ENCODE results near the gene LRP1B. TPM values are rescaled to one million over a fixed set of nuclear protein-coding genes. Genes with fewer than 3 reads are reported as not detected.

The LRP1B gene
- total and polyA plus RNA-seq, 2 of the 8 experiments (the other 6 are each of a cell fraction or from before 2014, with no cell fraction given), result 0.03 TPM; not detected in 1

- no peaks in the 10 kb centered on the region for H3K36me3 ChIP-seq (ENCODE audit: control insufficient read depth in 2 of 4, insufficient read depth in 4 of 4, low read length in 3 of 4)
- no peaks in the 10 kb centered on the region for H3K9me3 ChIP-seq (ENCODE audit: insufficient read depth in 2 of 2, low read depth in 1 of 2, low read length in 1 of 2)
- POLR2A ChIA-PET (ENCODE audit: partially characterized antibody), result no interaction called here
- no peak for DNase-seq (ENCODE audit: low read depth in 1 of 2, low spot score in 2 of 2)
- FAIRE-seq, result no peak
- no peak overlapping the region for H2BK120ac ChIP-seq (replicated peaks; ENCODE audit: low read depth, low read length)
- H3K9ac ChIP-seq (replicated peaks in 1 of 4; ENCODE audit: extremely low read depth in 1 of 4, low read depth in 3 of 4, low read length in 3 of 4), result no peak overlapping the region
- no peak overlapping the region for H2BK15ac ChIP-seq (ENCODE audit: low read length)
- H4K91ac ChIP-seq (replicated peaks; ENCODE audit: insufficient read length, low read length), result no peak overlapping the region
- H4K5ac ChIP-seq (ENCODE audit: insufficient read length, low read depth, low read length), result no peak overlapping the region
- no peak overlapping the region for H3K27ac ChIP-seq (ENCODE audit: low read depth, low read length)
- no peak overlapping the region for H2AK5ac ChIP-seq (ENCODE audit: low read depth, low read length)
- no peaks in the 10 kb centered on the region for H3K79me1 ChIP-seq (ENCODE audit: low read depth, low read length)
- no peak overlapping the region for H2AFZ ChIP-seq (ENCODE audit: low read length)
- H2BK20ac ChIP-seq (ENCODE audit: low read length), result no peak overlapping the region
- no peak overlapping the region for H3K18ac ChIP-seq (ENCODE audit: extremely low read depth, low read length)
- H2BK12ac ChIP-seq (ENCODE audit: low read depth, low read length), result no peak overlapping the region
- no peaks in the 10 kb centered on the region for H3K79me2 ChIP-seq (ENCODE audit: control insufficient read depth in 1 of 2, insufficient read depth in 2 of 2, low read length in 2 of 2)
- H4K8ac ChIP-seq (ENCODE audit: extremely low read depth, insufficient read depth, low read length), result no peak overlapping the region
- H3K23me2 ChIP-seq (ENCODE audit: low read depth, low read length), result no peaks in the 10 kb centered on the region
- CTCF ChIA-PET (ENCODE audit: partially characterized antibody), result interaction anchor here (0.6 kb wide), 1 partner anchor 12 kb away, joined by 3 read pairs; no protein-coding TSS in a partner anchor
- H3K56ac ChIP-seq (replicated peaks; ENCODE audit: insufficient read length, low read depth, low read length), result no peak overlapping the region
- H3K14ac ChIP-seq (ENCODE audit: insufficient read length), result no peak overlapping the region
- H3K4me1 ChIP-seq (replicated peaks in 1 of 4; ENCODE audit: control insufficient read depth in 3 of 4, insufficient read depth in 4 of 4, low read length in 3 of 4), result no peaks in the 10 kb centered on the region
- WGBS, 2 experiments (ENCODE audit: extremely low coverage in 1 of 2, insufficient coverage in 1 of 2, insufficient read length in 1 of 2, insufficient replicate concordance in 2 of 2, low coverage in 1 of 2, low lambda C conversion rate in 2 of 2, missing lambda C conversion rate in 1 of 2), result 83% methylated on average over 1 of the region's 1 CpG; no CpG with 5 or more reads in 1 of the 2 experiments
- H3K27me3 ChIP-seq (replicated peaks in 1 of 4; ENCODE audit: control insufficient read depth in 3 of 4, extremely low read depth in 1 of 4, insufficient read depth in 3 of 4, low read length in 3 of 4), result no peaks in the 10 kb centered on the region
- no peak overlapping the region for H2BK5ac ChIP-seq (ENCODE audit: low read depth, low read length)
- no peak overlapping the region for H3K4me3 ChIP-seq (ENCODE audit: extremely low read depth in 1 of 4, insufficient read depth in 2 of 4, low read depth in 3 of 4, low read length in 4 of 4)
- no peak overlapping the region for H3K4ac ChIP-seq (replicated peaks; ENCODE audit: insufficient read length, low read depth, low read length)
- H4K20me1 ChIP-seq (replicated peaks in 1 of 2; ENCODE audit: control insufficient read depth in 1 of 2, insufficient read depth in 2 of 2, low read length in 2 of 2), result no peaks in the 10 kb centered on the region
- no peak overlapping the region for H3K23ac ChIP-seq (ENCODE audit: insufficient read length)
- no peak overlapping the region for H3K4me2 ChIP-seq (ENCODE audit: insufficient read depth in 1 of 2, low read depth in 2 of 2, low read length in 2 of 2)
- TF ChIP-seq JUND (IDR thresholded peaks at IDR 0.05; ENCODE audit: low read length) (no peak), RXRA (IDR thresholded peaks at IDR 0.05; ENCODE audit: insufficient read depth, low read depth, low read length) (no peak), E2F6 (IDR thresholded peaks at IDR 0.05) (no peak), SIN3A (conservative IDR thresholded peaks at IDR 0.05 in 1 of 2, IDR thresholded peaks at IDR 0.05 in 1 of 2; ENCODE audit: low read depth in 1 of 2, low read length in 2 of 2) (no peak), TAF7 (optimal IDR thresholded peaks at IDR 0.05; ENCODE audit: borderline replicate concordance, low read depth, low read length) (no peak), KDM5A (IDR thresholded peaks at IDR 0.05; ENCODE audit: low read length) (no peak), ATF3 (IDR thresholded peaks at IDR 0.05; ENCODE audit: insufficient read depth, low read depth, low read length) (no peak), RAD21 (IDR thresholded peaks at IDR 0.05 in 1 of 2, conservative IDR thresholded peaks at IDR 0.05 in 1 of 2; ENCODE audit: low read depth in 2 of 2, low read length in 2 of 2) (no peak), PHF8 (conservative IDR thresholded peaks at IDR 0.05; ENCODE audit: low read depth, low read length) (no peak)
Observed at GRCh38 chr2:141021109-141021508, 1109.7 kb downstream of the LRP1B start.

Measured in H1 (cell line).